HUDEP-2 (cell line): Measurements from ENCODE around the gene TP53TG3B.
"Not testable (repeated sequence)": the region's sequence is repeated elsewhere in the genome, so short reads cannot be mapped to it uniquely, and the experiment has no call there.

Source experiments
- DNase-seq, 76 experiments: peaks; one replicate each; lab custom pipeline; 2025; ENCODE audit not compliant: unreplicated experiment in 76 of 76; lab: John Stamatoyannopoulos, UW

TP53TG3B gene, protein sequence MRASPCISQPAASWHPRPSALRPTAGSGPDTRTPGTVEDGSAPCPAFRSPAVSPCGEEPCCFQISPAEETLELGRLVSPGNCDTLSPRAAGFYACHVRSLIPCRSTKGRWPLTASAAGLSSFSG

DNA sequence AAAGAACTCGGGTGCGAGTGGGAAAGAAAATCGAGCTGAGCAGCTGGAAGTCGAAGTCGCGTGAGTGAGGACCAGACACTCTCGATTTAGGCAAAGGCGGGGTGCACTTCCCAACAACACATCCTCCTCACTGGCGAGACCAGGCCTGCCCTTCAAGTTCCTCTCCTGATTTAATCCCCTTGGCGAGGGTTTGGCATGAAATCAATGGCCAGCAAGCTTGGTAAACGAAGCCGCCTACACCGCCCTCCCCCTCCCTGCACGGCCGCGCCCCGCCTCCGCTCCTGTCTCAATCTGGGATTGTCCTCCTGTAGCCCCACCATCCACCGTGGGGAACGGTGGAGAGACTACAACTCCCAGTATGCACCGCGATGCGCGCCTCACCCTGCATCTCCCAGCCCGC, at the start of gene TP53TG3B:
TP53TG3B (plus strand) TSS at position 301 of the 400 bp plus-strand sequence; CDS start at position 369, 68 bp downstream.
- DNase-seq: not testable (repeated sequence)

DNA sequence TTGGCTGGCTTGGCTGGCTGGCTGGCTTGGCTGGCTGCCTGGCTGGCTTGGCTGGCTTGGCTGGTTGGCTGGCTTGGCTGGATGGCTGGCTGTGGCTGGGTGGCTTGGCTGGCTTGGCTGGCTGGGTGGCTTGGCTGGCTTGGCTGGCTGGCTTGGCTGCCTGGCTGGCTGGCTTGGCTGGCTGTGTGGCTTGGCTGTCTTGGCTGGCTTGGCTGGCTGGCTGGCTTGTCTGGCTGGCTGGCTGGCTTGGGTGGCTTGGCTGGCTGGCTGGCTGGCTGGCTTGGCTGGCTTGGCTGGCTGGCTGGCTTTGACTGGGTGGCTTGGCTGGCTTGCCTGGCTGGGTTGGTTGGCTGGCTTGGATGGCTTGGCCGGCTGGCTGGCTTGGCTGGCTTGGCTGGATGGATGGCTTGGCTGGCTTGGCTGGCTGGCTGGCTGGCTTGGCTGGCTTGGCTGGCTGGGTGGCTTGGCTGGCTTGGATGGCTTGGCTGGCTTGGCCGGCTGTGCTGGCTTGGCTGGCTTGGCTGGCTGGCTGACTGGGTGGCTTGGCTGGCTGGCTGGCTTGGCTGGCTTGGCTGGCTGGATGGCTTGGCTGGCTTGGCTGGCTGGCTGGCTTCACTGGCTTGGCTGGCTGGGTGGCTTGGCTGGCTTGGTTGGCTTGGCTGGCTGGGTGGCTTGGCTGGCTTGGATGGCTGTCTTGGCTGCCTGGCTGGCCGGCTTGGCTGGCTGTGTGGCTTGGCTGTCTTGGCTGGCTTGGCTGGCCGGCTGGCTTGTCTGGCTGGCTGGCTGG, 24.2 kb upstream of the TP53TG3B start:
- DNase-seq: not testable (repeated sequence)

DNA sequence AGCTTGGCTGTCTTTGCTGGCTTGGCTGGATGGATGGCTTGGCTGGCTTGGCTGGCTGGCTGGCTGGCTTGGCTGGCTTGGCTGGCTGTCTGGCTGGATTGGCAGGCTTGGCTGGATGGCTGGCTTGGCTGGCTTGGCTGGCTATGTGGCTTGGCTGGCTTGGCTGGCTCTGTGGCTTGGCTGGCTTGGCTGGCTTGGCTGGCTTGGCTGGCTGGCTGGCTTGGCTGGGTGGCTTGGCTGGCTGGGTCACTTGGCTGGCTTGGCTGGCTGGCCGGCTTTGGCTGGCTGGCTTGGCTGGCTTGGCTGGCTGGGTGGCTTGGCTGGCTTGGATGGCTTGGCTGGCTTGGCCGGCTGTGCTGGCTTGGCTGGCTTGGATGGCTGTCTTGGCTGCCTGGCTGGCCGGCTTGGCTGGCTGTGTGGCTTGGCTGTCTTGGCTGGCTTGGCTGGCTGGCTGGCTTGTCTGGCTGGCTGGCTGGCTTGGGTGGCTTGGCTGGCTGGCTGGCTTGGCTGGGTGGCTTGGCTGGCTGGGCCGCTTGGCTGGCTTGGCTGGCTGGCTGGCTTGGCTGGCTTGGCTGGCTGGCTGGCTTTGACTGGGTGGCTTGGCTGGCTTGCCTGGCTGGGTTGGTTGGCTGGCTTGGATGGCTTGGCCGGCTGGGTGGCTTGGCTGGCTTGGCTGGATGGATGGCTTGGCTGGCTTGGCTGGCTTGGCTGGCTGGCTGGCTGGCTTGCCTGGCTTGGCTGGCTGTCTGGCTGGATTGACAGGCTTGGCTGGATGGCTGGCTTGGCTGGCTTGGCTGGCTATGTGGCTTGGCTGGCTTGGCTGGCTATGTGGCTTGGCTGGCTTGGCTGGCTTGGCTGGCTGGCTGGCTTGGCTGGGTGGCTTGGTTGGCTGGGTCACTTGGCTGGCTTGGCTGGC, 22.8 kb upstream of the TP53TG3B start:
- not testable (repeated sequence) for DNase-seq

DNA sequence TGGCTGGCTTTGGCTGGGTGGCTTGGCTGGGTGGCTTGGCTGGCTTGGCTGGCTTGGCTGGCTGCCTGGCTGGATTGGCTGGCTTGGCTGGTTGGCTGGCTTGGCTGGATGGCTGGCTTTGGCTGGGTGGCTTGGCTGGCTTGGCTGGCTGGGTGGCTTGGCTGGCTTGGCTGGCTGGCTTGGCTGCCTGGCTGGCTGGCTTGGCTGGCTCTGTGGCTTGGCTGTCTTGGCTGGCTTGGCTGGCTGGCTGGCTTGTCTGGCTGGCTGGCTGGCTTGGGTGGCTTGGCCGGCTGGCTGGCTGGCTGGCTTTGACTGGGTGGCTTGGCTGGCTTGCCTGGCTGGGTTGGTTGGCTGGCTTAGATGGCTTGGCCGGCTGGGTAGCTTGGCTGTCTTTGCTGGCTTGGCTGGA, 22.1 kb upstream of the TP53TG3B start:
- DNase-seq: not testable (repeated sequence)

DNA sequence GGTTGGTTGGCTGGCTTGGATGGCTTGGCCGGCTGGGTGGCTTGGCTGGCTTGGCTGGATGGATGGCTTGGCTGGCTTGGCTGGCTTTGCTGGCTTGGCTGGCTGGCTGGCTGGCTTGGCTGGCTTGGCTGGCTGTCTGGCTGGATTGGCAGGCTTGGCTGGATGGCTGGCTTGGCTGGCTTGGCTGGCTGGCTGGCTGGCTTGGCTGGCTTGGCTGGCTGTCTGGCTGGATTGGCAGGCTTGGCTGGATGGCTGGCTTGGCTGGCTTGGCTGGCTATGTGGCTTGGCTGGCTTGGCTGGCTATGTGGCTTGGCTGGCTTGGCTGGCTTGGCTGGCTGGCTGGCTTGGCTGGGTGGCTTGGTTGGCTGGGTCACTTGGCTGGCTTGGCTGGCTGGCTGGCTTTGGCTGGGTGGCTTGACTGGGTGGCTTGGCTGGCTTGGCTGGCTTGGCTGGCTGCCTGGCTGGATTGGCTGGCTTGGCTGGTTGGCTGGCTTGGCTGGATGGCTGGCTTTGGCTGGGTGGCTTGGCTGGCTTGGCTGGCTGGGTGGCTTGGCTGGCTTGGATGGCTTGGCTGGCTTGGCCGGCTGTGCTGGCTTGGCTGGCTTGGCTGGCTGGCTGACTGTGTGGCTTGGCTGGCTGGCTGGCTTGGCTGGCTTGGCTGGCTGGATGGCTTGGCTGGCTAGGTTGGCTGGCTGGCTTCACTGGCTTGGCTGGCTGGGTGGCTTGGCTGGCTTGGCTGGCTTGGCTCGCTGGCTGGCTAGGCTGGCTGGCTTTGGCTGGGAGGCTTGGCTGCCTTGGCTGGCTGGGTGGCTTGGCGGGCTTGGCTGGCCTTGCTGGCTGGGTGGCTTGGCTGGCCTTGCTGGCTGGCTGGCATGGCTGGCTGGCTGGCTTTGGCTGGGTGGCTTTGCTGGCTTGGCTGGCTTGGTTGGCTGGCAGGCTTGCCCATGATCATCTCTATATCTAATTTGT, 21.3 kb upstream of the TP53TG3B start:
- DNase-seq: not testable (repeated sequence)
